Activated CD4-positive, alpha-beta T cell treated with anti-CD3 and anti-CD28 coated beads, Interleukin-2, amount 50 U/mL, for 1 hour (primary cell): ENCODE data around the gene SLC37A1.
A peak's percentile ranks its signal among the peaks of the same experiment; 100 is the strongest.

Experiments
- DNase-seq: peaks from one replicate; pipeline ENCODE4 v3.0.0-alpha.2; 2020

Gene SLC37A1

GRCh38 chr21:42580793-42581321, 67.2 kb downstream of the SLC37A1 start:
- no peak for DNase-seq

- DNase-seq, result no peak
Measured at GRCh38 chr21:42581336-42581992, 67.8 kb downstream of the SLC37A1 start.

- no peak for DNase-seq
Measured at GRCh38 chr21:42581993-42582786, 68.5 kb downstream of the SLC37A1 start.

GRCh38 chr21:42582787-42583476, 69.3 kb downstream of the SLC37A1 start:
- no peak for DNase-seq

GRCh38 chr21:42583477-42584295, 70.0 kb downstream of the SLC37A1 start:
- DNase-seq, result no peak

- no peak for DNase-seq
Measured at GRCh38 chr21:42584296-42584641, 70.6 kb downstream of the SLC37A1 start.

- no peak for DNase-seq
Measured at GRCh38 chr21:42585881-42586280, 72.2 kb downstream of the SLC37A1 start.

GRCh38 chr21:42586406-42586805, 72.8 kb downstream of the SLC37A1 start:
- DNase-seq, result no peak

- no peak for DNase-seq
Measured at GRCh38 chr21:42587036-42587435, 73.4 kb downstream of the SLC37A1 start.

- DNase-seq, result no peak
Measured at GRCh38 chr21:42590431-42591131, 76.9 kb downstream of the SLC37A1 start.

- no peak for DNase-seq
Measured at GRCh38 chr21:42591170-42591869, 77.7 kb downstream of the SLC37A1 start.

- DNase-seq, result no peak
Measured at GRCh38 chr21:42592156-42592820, 78.6 kb downstream of the SLC37A1 start.

GRCh38 chr21:42593007-42593814, 79.6 kb downstream of the SLC37A1 start:
- DNase-seq, result peak; percentile 69

- DNase-seq, result no peak
Measured at GRCh38 chr21:42594616-42595282, 81.1 kb downstream of the SLC37A1 start.

- DNase-seq, result no peak
Measured at GRCh38 chr21:42595283-42596187, 81.9 kb downstream of the SLC37A1 start.

- DNase-seq, result no peak
Measured at GRCh38 chr21:42596657-42597056, 83.0 kb downstream of the SLC37A1 start.

- DNase-seq, result no peak
Measured at GRCh38 chr21:42597487-42598158, 84.0 kb downstream of the SLC37A1 start.
